NCI-H2196 treated with DMSO at 0.1 percent for 48 hours (cell line): ENCODE measurements around the gene LTC4S.

ENCODE experiments used
- DNase-seq: peaks from one replicate; lab custom pipeline; 2025; ENCODE audit not compliant: unreplicated experiment; lab: John Stamatoyannopoulos, UW

LTC4S gene

DNA sequence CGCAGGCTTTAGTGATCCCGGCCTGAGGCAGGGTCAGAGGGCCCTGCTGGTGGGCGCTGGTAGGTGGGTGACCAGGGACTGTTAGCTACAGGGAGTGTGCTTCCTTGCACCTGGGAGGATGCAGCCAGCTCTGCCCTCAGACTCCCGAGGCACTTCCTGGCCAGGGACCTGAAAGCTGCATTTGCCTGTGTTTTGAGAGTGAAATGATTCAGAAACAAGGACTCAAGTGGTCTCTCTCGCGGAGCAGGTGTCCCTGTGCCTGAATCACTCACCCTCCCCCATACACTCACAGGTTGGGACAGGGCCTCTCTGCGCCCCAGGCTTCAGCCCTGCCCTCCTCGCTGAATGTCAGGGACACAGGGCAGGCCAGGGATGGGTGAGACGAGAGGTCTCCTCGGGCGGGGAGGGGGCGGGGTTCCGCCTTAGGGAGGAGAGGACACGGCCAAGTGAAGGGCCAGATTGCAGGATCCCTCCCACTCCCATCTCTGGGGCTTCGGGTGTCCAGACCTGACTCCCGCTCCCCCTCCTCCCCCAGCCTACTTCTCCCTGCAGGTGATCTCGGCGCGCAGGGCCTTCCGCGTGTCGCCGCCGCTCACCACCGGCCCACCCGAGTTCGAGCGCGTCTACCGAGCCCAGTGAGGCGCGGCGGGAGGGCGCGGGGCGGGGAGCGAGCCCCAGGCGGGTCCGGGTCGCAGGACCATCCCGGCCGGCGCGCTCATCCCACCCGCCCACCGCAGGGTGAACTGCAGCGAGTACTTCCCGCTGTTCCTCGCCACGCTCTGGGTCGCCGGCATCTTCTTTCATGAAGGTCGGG lies 1.5 kb downstream of the LTC4S start:
- DNase-seq: peak; percentile 25

- DNase-seq: peak; percentile 70
Observed at GRCh38 chr5:179795863-179796833, 2.4 kb downstream of the LTC4S start.

GRCh38 chr5:179796877-179797608 lies 3.3 kb downstream of the LTC4S start:
- no peak for DNase-seq

DNA sequence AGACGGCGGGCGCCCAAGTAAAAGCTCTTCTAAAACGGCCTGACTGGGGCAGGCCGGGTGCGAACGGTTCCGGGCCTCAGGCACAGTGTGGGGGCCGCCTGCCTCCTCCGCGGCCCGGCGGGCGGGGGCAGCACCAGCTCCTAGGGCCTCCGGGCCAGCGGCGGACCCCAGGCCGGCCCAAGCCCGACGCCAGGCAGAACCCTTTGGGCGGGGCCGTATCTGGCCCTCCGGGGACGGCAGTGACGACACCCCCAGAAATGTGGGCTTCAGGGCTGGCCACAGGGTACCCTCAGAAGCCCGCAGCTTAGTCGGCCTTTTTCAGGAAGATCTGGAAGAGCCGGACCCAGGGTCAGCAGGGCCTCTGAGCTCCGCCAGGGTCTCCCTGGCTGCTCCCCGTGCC lies 4.0 kb downstream of the LTC4S start:
- no peak for DNase-seq

- DNase-seq: no peak
Observed at GRCh38 chr5:179798144-179798770, 4.5 kb downstream of the LTC4S start.

DNA sequence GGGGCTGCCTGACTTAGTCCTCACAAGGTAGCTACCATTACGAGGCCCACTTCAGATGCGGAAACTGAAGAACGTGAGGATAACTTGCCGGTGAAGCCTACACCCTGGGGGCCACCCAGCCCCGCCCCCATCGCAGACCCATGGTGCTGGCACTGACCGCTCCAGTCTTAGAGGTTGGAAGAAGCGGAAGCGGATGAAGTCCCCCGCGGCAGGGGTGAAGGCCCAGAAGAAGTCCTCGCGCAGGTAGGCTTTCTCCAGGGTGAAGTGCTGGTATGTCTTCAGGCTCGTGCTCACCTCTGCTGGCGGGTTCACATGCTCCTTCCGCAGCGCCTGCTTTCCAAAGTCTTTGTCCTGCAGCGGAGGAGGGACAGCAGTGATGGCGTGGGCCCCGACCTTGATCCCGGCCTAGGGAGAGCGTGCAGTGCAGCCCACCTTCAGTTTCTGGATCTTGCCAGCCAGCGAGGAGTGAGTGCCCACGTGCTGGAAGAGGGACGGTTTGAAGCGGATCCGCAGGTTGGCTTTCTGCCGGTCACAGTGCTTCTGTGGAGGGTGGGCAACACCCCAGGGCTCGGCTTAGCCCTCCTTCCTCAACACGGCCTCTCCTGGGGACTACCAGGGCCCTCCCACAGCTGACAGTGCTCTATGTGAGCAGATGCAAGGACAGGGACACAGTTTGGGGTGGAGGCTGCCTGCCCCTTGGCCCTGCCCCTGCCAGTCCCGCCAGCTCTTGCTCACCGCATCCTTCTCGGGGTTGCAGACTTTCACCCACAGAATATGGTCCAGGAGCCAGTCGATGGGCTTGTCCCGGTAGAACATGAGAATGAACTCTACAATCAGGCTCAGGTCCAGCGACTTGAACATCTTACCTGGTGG lies 5.2 kb downstream of the LTC4S start:
- no peak for DNase-seq

DNA sequence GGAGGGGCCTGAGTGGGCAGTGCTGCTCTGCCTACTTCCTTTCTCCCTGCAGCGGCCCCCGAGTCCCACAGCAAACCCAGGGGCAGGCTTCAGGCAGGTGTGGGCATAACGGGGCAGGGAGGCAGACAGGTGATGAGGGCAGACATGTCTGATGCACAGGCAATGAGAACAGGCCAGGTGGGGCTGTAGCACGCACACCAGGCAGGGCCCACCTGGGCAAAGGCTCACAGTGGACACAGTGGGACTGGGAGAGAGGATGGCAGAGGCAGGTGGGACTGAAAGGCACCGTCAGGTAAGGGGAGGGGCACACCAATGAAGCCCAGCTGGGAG lies 5.8 kb downstream of the LTC4S start:
- no peak for DNase-seq

GRCh38 chr5:179800071-179800695 lies 6.4 kb downstream of the LTC4S start:
- no peak for DNase-seq

DNA sequence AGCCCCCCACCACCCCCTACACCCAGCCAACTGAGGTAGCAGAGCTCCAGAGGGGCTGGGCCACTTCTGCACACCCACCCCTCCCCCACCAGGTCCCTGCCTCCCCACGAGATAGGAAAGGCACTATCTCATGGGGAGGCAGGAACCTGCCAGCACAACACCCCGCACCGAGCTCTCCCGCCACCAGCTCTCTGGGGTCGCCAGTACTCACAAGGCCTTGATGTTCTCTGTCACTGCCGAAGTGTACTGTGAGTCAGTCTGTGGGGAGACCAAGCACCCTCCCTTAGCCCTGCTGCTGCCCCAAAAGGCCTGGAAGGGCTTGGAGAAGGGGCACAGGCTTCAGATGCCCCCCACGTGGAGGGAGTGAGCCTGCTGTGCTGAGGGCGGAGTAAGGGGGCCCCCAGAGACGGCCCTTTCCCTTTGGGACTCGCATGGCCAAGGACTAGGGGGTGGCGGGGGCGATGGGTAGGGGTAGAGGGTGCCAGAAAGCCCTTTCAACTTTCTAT lies 7.0 kb downstream of the LTC4S start:
- DNase-seq: no peak

- no peak for DNase-seq
Observed at GRCh38 chr5:179801304-179802206, 7.8 kb downstream of the LTC4S start.

- no peak for DNase-seq
Observed at GRCh38 chr5:179802207-179802883, 8.6 kb downstream of the LTC4S start.

GRCh38 chr5:179802950-179803562 lies 9.3 kb downstream of the LTC4S start:
- peak; percentile 76 for DNase-seq

DNA sequence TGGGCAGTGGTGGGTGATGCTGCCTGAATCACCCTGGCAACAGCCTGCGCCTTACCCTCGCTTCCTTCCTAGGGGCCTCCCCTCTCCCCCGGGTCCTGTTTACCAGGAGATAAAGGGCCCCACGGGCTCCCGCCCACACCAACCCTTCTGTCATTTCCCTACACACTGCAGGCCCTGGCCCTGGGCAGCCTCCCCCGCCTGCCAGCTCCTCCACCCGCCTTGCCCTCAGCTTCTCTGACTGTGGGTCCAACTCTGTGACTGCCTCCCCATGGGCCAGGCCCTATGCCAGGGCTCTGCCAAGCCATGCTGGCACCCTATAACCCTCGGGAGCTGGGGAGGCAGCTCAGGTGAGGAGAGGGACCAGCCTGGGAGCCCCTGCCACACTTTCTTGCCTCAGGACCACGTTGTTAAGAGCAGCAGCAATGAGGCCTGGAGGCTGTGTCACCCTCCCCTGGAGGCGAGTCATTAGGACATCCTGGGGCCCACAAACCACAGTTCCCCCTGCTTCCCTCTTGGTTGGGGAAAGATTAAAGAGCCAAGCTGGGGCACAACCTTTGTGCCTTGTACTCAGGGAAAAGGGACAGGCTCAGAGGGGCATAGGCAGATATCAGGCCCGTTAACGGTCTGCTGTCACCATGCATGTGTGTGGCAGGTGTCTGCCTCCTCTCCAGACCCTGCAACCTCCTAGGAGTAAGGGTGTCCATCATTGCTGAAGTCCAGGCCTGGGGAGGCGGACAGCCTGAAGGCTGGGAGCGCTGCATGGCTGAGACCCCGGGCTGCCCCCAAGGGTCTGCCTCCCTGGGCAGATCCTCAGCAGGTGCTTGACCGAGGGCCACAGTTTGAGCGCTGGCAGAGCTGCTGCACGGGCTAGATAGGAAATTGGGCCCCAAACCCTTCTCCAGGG lies 10.1 kb downstream of the LTC4S start:
- peak; percentile 48 for DNase-seq

GRCh38 chr5:179804555-179804947 lies 10.8 kb downstream of the LTC4S start:
- DNase-seq: no peak

- no peak for DNase-seq
Observed at GRCh38 chr5:179805070-179805528, 11.3 kb downstream of the LTC4S start.
